D721Med (cell line): ENCODE results near the gene NOS1AP.
A peak's percentile ranks its signal among the peaks of the same experiment; 100 is the strongest.

Experiments used
- DNase-seq: peaks from one replicate; pipeline ENCODE4 v3.0.0; 2011; ENCODE audit warnings: low spot score; ENCODE audit not compliant: insufficient read length
- FAIRE-seq: peaks from 2 replicates; lab custom pipeline; 2011; peaks lifted over from hg19 to GRCh38; lab: Jason Lieb, UNC
- CTCF ChIP-seq: IDR thresholded peaks from 2 replicates; pipeline ENCODE4 v1.5.1; 2012; ENCODE audit warnings: mild to moderate bottlenecking, control low read depth; ENCODE audit not compliant: insufficient read depth; ENCODE audit errors: missing control alignments

Gene NOS1AP

GRCh38 chr1:162094723-162095122 lies 25.2 kb downstream of the NOS1AP start:
- no peak for FAIRE-seq
- DNase-seq: no peak
- TF ChIP-seq CTCF: no peak

- TF ChIP-seq CTCF: no peak
- DNase-seq: no peak
- peak; percentile 35 for FAIRE-seq
Measured at GRCh38 chr1:162107911-162108310, 38.4 kb downstream of the NOS1AP start.

- no peak for TF ChIP-seq CTCF
- FAIRE-seq: peak; percentile 6
- DNase-seq: no peak
Measured at GRCh38 chr1:162108426-162108825, 38.9 kb downstream of the NOS1AP start.

GRCh38 chr1:162110910-162111309 lies 41.4 kb downstream of the NOS1AP start:
- FAIRE-seq (peak; percentile 29), DNase-seq (no peak)

GRCh38 chr1:162111572-162111971 lies 42.1 kb downstream of the NOS1AP start:
- DNase-seq (no peak), FAIRE-seq (peak; percentile 11)

More at GRCh38 chr1:162110910-162111309, 41.4 kb downstream of the NOS1AP start:
- TF ChIP-seq CTCF: no peak

GRCh38 chr1:162113419-162113818 lies 43.9 kb downstream of the NOS1AP start:
- no peak for DNase-seq
- FAIRE-seq: no peak
- no peak for TF ChIP-seq CTCF

More at GRCh38 chr1:162111572-162111971, 42.1 kb downstream of the NOS1AP start:
- TF ChIP-seq CTCF: no peak

- FAIRE-seq (peak; percentile 88), DNase-seq (no peak)
- no peak for TF ChIP-seq CTCF
Measured at GRCh38 chr1:162117039-162117774, 47.7 kb downstream of the NOS1AP start.
